Femur (tissue), 1 donor: ENCODE results near the gene RCAN2.

Source experiments
- DNase-seq: peaks from one replicate; pipeline ENCODE4 v3.0.0-alpha.2; 2017

Gene RCAN2

GRCh38 chr6:46331461-46331860 is 159.8 kb downstream of the RCAN2 start:
- no peak for DNase-seq

- DNase-seq = peak; percentile 27
Observed at GRCh38 chr6:46329568-46329967, 161.7 kb downstream of the RCAN2 start.

- DNase-seq = no peak
Observed at GRCh38 chr6:46327779-46328178, 163.5 kb downstream of the RCAN2 start.

- no peak for DNase-seq
Observed at GRCh38 chr6:46325561-46326530, 165.4 kb downstream of the RCAN2 start.

- DNase-seq = no peak
Observed at GRCh38 chr6:46324706-46325105, 166.5 kb downstream of the RCAN2 start.

- no peak for DNase-seq
Observed at GRCh38 chr6:46323966-46324622, 167.2 kb downstream of the RCAN2 start.

- no peak for DNase-seq
Observed at GRCh38 chr6:46323312-46323965, 167.8 kb downstream of the RCAN2 start.

GRCh38 chr6:46320505-46320904 is 170.7 kb downstream of the RCAN2 start:
- DNase-seq = no peak

- no peak for DNase-seq
Observed at GRCh38 chr6:46315589-46315988, 175.7 kb downstream of the RCAN2 start.

GRCh38 chr6:46312654-46313053 is 178.6 kb downstream of the RCAN2 start:
- no peak for DNase-seq

GRCh38 chr6:46310196-46310595 is 181.1 kb downstream of the RCAN2 start:
- DNase-seq = no peak

GRCh38 chr6:46306431-46306830 is 184.8 kb downstream of the RCAN2 start:
- no peak for DNase-seq

GRCh38 chr6:46305833-46306232 is 185.4 kb downstream of the RCAN2 start:
- no peak for DNase-seq

- DNase-seq = no peak
Observed at GRCh38 chr6:46305236-46305635, 186.0 kb downstream of the RCAN2 start.

GRCh38 chr6:46302816-46303215 is 188.4 kb downstream of the RCAN2 start:
- no peak for DNase-seq

- DNase-seq = no peak
Observed at GRCh38 chr6:46302176-46302575, 189.1 kb downstream of the RCAN2 start.

- no peak for DNase-seq
Observed at GRCh38 chr6:46299253-46299652, 192.0 kb downstream of the RCAN2 start.

GRCh38 chr6:46296586-46296985 is 194.7 kb downstream of the RCAN2 start:
- no peak for DNase-seq

- DNase-seq = no peak
Observed at GRCh38 chr6:46293641-46294316, 197.5 kb downstream of the RCAN2 start.

GRCh38 chr6:46291880-46292279 is 199.4 kb downstream of the RCAN2 start:
- no peak for DNase-seq

- DNase-seq = no peak
Observed at GRCh38 chr6:46291275-46291633, 200.0 kb downstream of the RCAN2 start.

- DNase-seq = no peak
Observed at GRCh38 chr6:46290421-46291274, 200.6 kb downstream of the RCAN2 start.
